Tibial nerve (tissue), 4 donors: ENCODE measurements around the gene ABCA9.
"Not testable (repeated sequence)": the region's sequence is repeated elsewhere in the genome, so short reads cannot be mapped to it uniquely, and the experiment has no call there.

ENCODE experiments used
- EP300 ChIP-seq, 2 donors: sonication (generic); formaldehyde crosslinking; IDR thresholded peaks; one replicate each; pipeline ENCODE4 v1.6.1; 2017; ENCODE audit warnings: antibody characterized with exemption in 2 of 2, mild to moderate bottlenecking in 1 of 2
- POLR2A ChIP-seq, 2 donors: fragments of 450-650 bp; IDR thresholded peaks; one replicate each; pipeline ENCODE4 v1.6.1; 2017; ENCODE audit warnings: antibody characterized with exemption in 2 of 2, mild to moderate bottlenecking in 2 of 2, moderate library complexity in 2 of 2
- TF ChIP-seq, protein P1 (sequence below), 5 experiments: fragments of 200-600 bp in 3 of 5; fragments of 450-650 bp in 2 of 5; sonication (generic) in 3 of 5; IDR thresholded peaks; one replicate each; pipeline ENCODE4 v1.5.1; 2016 to 2019; ENCODE audit warnings: antibody characterized with exemption in 5 of 5, mild to moderate bottlenecking in 3 of 5, moderate library complexity in 2 of 5

- TF ChIP-seq, protein P1, sequence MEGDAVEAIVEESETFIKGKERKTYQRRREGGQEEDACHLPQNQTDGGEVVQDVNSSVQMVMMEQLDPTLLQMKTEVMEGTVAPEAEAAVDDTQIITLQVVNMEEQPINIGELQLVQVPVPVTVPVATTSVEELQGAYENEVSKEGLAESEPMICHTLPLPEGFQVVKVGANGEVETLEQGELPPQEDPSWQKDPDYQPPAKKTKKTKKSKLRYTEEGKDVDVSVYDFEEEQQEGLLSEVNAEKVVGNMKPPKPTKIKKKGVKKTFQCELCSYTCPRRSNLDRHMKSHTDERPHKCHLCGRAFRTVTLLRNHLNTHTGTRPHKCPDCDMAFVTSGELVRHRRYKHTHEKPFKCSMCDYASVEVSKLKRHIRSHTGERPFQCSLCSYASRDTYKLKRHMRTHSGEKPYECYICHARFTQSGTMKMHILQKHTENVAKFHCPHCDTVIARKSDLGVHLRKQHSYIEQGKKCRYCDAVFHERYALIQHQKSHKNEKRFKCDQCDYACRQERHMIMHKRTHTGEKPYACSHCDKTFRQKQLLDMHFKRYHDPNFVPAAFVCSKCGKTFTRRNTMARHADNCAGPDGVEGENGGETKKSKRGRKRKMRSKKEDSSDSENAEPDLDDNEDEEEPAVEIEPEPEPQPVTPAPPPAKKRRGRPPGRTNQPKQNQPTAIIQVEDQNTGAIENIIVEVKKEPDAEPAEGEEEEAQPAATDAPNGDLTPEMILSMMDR (IDR thresholded peaks at IDR 0.05) = not testable (repeated sequence)
- not testable (repeated sequence) for TF ChIP-seq POLR2A, EP300 (IDR thresholded peaks at IDR 0.05)
Measured at GRCh38 chr17:69070378-69071232, 9.9 kb upstream of the ABCA9 start.
